Astrocyte (in vitro differentiated cells and primary cell): ENCODE results near the gene PITX2. TPM values are rescaled to one million over a fixed set of nuclear protein-coding genes. Genes with fewer than 3 reads are reported as not detected.

ENCODE experiments used
- DNase-seq: peaks from one replicate; pipeline ENCODE4 v3.0.0-alpha.2; 2010; ENCODE audit warnings: low read depth
- FAIRE-seq: peaks from 2 replicates; lab custom pipeline; 2011; peaks lifted over from hg19 to GRCh38; lab: Jason Lieb, UNC
- H2AFZ ChIP-seq: 2 replicates; pipeline ENCODE4 v1.6.0; 2012; ENCODE audit warnings: low read depth, low read length, inconsistent platforms
- H3K27ac ChIP-seq: 2 replicates; pipeline ENCODE4 v1.5.1; 2011; ENCODE audit warnings: low read depth, low read length, inconsistent platforms
- H3K27me3 ChIP-seq: 2 replicates; pipeline ENCODE4 v1.6.0; 2011; ENCODE audit warnings: low read length, inconsistent platforms; ENCODE audit not compliant: insufficient read depth
- H3K36me3 ChIP-seq: 2 replicates; pipeline ENCODE4 v1.5.1; 2011; ENCODE audit warnings: low read length, inconsistent platforms; ENCODE audit not compliant: insufficient read depth
- H3K4me1 ChIP-seq: 2 replicates; pipeline ENCODE4 v1.5.1; 2011; ENCODE audit warnings: low read length, inconsistent platforms; ENCODE audit not compliant: insufficient read depth
- H3K4me2 ChIP-seq: 2 replicates; pipeline ENCODE4 v1.6.0; 2012; ENCODE audit warnings: low read length, inconsistent platforms
- H3K4me3 ChIP-seq: 2 replicates; pipeline ENCODE4 v1.5.1; 2011; ENCODE audit warnings: low read depth, mild to moderate bottlenecking, low read length, inconsistent platforms; ENCODE audit not compliant: insufficient read depth
- H3K79me2 ChIP-seq: 2 replicates; pipeline ENCODE4 v1.6.0; 2012; ENCODE audit warnings: mild to moderate bottlenecking, low read length, inconsistent platforms; ENCODE audit not compliant: insufficient read depth
- H3K9ac ChIP-seq: 2 replicates; pipeline ENCODE4 v1.6.0; 2012; ENCODE audit warnings: mild to moderate bottlenecking, low read length, inconsistent platforms
- H3K9me3 ChIP-seq: 2 replicates; pipeline ENCODE4 v1.5.1; 2012; ENCODE audit warnings: low read depth, mild to moderate bottlenecking, low read length, inconsistent platforms; ENCODE audit not compliant: insufficient read depth
- H4K20me1 ChIP-seq: 2 replicates; pipeline ENCODE4 v1.6.0; 2012; ENCODE audit warnings: low read length, inconsistent platforms; ENCODE audit not compliant: insufficient read depth
- H3K27ac Mint-ChIP-seq: one replicate; pipeline ENCODE4 v1.8.0; 2021; ENCODE audit warnings: mild to moderate bottlenecking, mixed read lengths; ENCODE audit not compliant: unreplicated experiment
- H3K27me3 Mint-ChIP-seq: one replicate; pipeline ENCODE4 v1.8.0; 2021; ENCODE audit warnings: low read depth, mixed read lengths; ENCODE audit not compliant: unreplicated experiment
- H3K36me3 Mint-ChIP-seq: one replicate; pipeline ENCODE4 v1.8.0; 2021; ENCODE audit warnings: low read depth, mixed read lengths; ENCODE audit not compliant: unreplicated experiment
- H3K4me1 Mint-ChIP-seq: one replicate; pipeline ENCODE4 v1.8.0; 2021; ENCODE audit warnings: low read depth, mixed read lengths; ENCODE audit not compliant: unreplicated experiment
- H3K4me3 Mint-ChIP-seq: one replicate; pipeline ENCODE4 v1.8.0; 2021; ENCODE audit warnings: mild to moderate bottlenecking, moderate library complexity, mixed read lengths; ENCODE audit not compliant: unreplicated experiment
- H3K9me3 Mint-ChIP-seq: one replicate; pipeline ENCODE4 v1.8.0; 2021; ENCODE audit warnings: mild to moderate bottlenecking, mixed read lengths; ENCODE audit not compliant: unreplicated experiment
- CTCF ChIP-seq: IDR thresholded peaks from 2 replicates; pipeline ENCODE4 v1.5.1; 2011; ENCODE audit warnings: low read depth, mild to moderate bottlenecking, inconsistent platforms, low read length, moderate library complexity; ENCODE audit not compliant: insufficient read depth
- EZH2 ChIP-seq: IDR thresholded peaks from 2 replicates; pipeline ENCODE4 v1.6.1; 2012; ENCODE audit warnings: mild to moderate bottlenecking, low read length, inconsistent platforms; ENCODE audit not compliant: insufficient read depth
- total RNA-seq: library from RNA; stranded (reverse); gene quantifications from 2 replicates; pipeline ENCODE4 v1.2.1, GENCODE V29; 2021

Gene PITX2
- total RNA-seq, 1 donor from 2014 or later, result 3.8 TPM

- H3K27ac Mint-ChIP-seq, result peak overlapping the region; percentile 58
- peaks cover 12% of the 10 kb centered on the region for H3K4me1 Mint-ChIP-seq
Observed at GRCh38 chr4:110612631-110613269, 10.1 kb downstream of the PITX2 start.

GRCh38 chr4:110611968-110612447 lies 10.9 kb downstream of the PITX2 start:
- peaks cover 4% of the 10 kb centered on the region for H3K4me1 ChIP-seq
- TF ChIP-seq CTCF (no peak), EZH2 (peak; percentile 83)
- peaks cover 8% of the 10 kb centered on the region for H4K20me1 ChIP-seq
- Mint-ChIP-seq H3K27ac (peak overlapping the region; percentile 34), H3K27me3 (peaks cover 80% of the 10 kb centered on the region), H3K4me3 (no peak overlapping the region), H3K4me1 (peaks cover 12% of the 10 kb centered on the region), H3K9me3 (peaks cover 22% of the 10 kb centered on the region), H3K36me3 (no peaks in the 10 kb centered on the region)
- peaks cover 89% of the 10 kb centered on the region for H3K27me3 ChIP-seq
- H3K27ac ChIP-seq, result no peak overlapping the region
- FAIRE-seq, result no peak
- H3K4me3 ChIP-seq, result no peak overlapping the region
- H3K79me2 ChIP-seq, result no peaks in the 10 kb centered on the region
- no peaks in the 10 kb centered on the region for H3K36me3 ChIP-seq
- no peak for DNase-seq
- no peak overlapping the region for H3K4me2 ChIP-seq
- H3K9me3 ChIP-seq, result peaks cover 2% of the 10 kb centered on the region
- no peak overlapping the region for H2AFZ ChIP-seq
- H3K9ac ChIP-seq, result no peak overlapping the region

More at GRCh38 chr4:110612631-110613269, 10.1 kb downstream of the PITX2 start:
- Histone ChIP-seq H4K20me1 (peaks cover 8% of the 10 kb centered on the region), H3K9me3 (peaks cover 2% of the 10 kb centered on the region), H3K79me2 (no peaks in the 10 kb centered on the region), H3K9ac (no peak overlapping the region), H3K4me3 (no peak overlapping the region), H3K36me3 (no peaks in the 10 kb centered on the region), H3K27me3 (peaks cover 95% of the 10 kb centered on the region), H3K27ac (no peak overlapping the region), H3K4me2 (no peak overlapping the region), H2AFZ (no peak overlapping the region), H3K4me1 (peaks cover 4% of the 10 kb centered on the region)
- Mint-ChIP-seq H3K36me3 (peaks cover 1% of the 10 kb centered on the region), H3K4me3 (no peak overlapping the region), H3K9me3 (peaks cover 28% of the 10 kb centered on the region), H3K27me3 (peaks cover 87% of the 10 kb centered on the region)
- no peak for DNase-seq
- no peak for FAIRE-seq
- no peak for TF ChIP-seq CTCF
